ENCODE measurements around the gene STAMBPL1.
"Not testable (repeated sequence)": the region's sequence is repeated elsewhere in the genome, so short reads cannot be mapped to it uniquely, and the experiment has no call there.

The STAMBPL1 gene

GRCh38 chr10:88874281-88874680, 5.8 kb upstream of the STAMBPL1 start:
- Histone ChIP-seq H3K4me3 (ENCODE audit: insufficient read length, low read depth) (no peak overlapping the region), H3K9ac (ENCODE audit: insufficient read length, low read depth) (no peak overlapping the region), H3K27me3 (ENCODE audit: insufficient read depth, insufficient read length) (peaks cover 12% of the 10 kb centered on the region), H3K4me1 (ENCODE audit: insufficient read depth, insufficient read length) (no peaks in the 10 kb centered on the region), H3K36me3 (ENCODE audit: insufficient read depth, insufficient read length, low read length) (no peaks in the 10 kb centered on the region), H3K9me3 (ENCODE audit: insufficient read depth, low read length) (no peaks in the 10 kb centered on the region)
- DNase-seq (ENCODE audit: low read depth, low spot score), result no peak
- TF ChIP-seq ZNF274 (IDR thresholded peaks at IDR 0.05; ENCODE audit: low read depth, low read length), result no peak
- no peak for TF ChIP-seq YY1 (IDR thresholded peaks at IDR 0.05; ENCODE audit: insufficient read depth, insufficient read length)
- TF ChIP-seq SUZ12 (IDR thresholded peaks at IDR 0.05; ENCODE audit: extremely low read depth, insufficient read depth, insufficient read length), result no peak

DNA sequence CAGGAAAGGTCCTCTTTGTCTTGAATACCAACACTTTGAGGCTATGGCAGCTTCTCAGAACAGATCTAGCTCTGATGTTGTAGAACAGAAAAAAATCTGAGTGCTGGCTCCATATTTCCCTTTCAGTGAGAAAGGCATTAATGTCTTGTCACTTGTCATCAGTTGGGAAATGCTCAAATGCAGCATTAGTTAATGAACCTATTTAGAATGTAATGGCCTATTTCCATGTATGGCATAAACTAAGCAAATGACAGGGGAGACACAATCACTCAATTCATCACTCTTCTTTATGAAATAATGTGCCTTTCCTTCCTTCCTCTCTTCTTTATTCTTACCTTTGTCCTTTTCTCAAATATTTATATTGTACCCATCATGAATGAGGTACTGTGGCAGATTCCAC, 5.0 kb upstream of the STAMBPL1 start:
- no peaks in the 10 kb centered on the region for H3K9me3 ChIP-seq (ENCODE audit: insufficient read depth, low read length)
- no peaks in the 10 kb centered on the region for H3K4me1 ChIP-seq (ENCODE audit: insufficient read depth, insufficient read length)
- TF ChIP-seq SUZ12 (IDR thresholded peaks at IDR 0.05; ENCODE audit: extremely low read depth, insufficient read depth, insufficient read length) (no peak), ZNF274 (IDR thresholded peaks at IDR 0.05; ENCODE audit: low read depth, low read length) (no peak), YY1 (IDR thresholded peaks at IDR 0.05; ENCODE audit: insufficient read depth, insufficient read length) (no peak)
- H3K4me3 ChIP-seq (ENCODE audit: insufficient read length, low read depth), result no peak overlapping the region
- no peaks in the 10 kb centered on the region for H3K36me3 ChIP-seq (ENCODE audit: insufficient read depth, insufficient read length, low read length)
- H3K9ac ChIP-seq (ENCODE audit: insufficient read length, low read depth), result no peak overlapping the region
- no peak for DNase-seq (ENCODE audit: low read depth, low spot score)
- H3K27me3 ChIP-seq (ENCODE audit: insufficient read depth, insufficient read length), result peaks cover 19% of the 10 kb centered on the region

GRCh38 chr10:88877298-88877697, 2.7 kb upstream of the STAMBPL1 start:
- H3K36me3 ChIP-seq (ENCODE audit: insufficient read depth, insufficient read length, low read length), result no peaks in the 10 kb centered on the region
- no peak for TF ChIP-seq SUZ12 (IDR thresholded peaks at IDR 0.05; ENCODE audit: extremely low read depth, insufficient read depth, insufficient read length)
- no peak for TF ChIP-seq YY1 (IDR thresholded peaks at IDR 0.05; ENCODE audit: insufficient read depth, insufficient read length)
- TF ChIP-seq ZNF274 (IDR thresholded peaks at IDR 0.05; ENCODE audit: low read depth, low read length), result no peak
- H3K4me3 ChIP-seq (ENCODE audit: insufficient read length, low read depth), result no peak overlapping the region
- DNase-seq (ENCODE audit: low read depth, low spot score), result no peak
- H3K27me3 ChIP-seq (ENCODE audit: insufficient read depth, insufficient read length), result peaks cover 34% of the 10 kb centered on the region
- no peak overlapping the region for H3K9ac ChIP-seq (ENCODE audit: insufficient read length, low read depth)
- no peaks in the 10 kb centered on the region for H3K4me1 ChIP-seq (ENCODE audit: insufficient read depth, insufficient read length)
- H3K9me3 ChIP-seq (ENCODE audit: insufficient read depth, low read length), result no peaks in the 10 kb centered on the region

- TF ChIP-seq ZNF274 (IDR thresholded peaks at IDR 0.05; ENCODE audit: low read depth, low read length), result no peak
- no peak for TF ChIP-seq SUZ12 (IDR thresholded peaks at IDR 0.05; ENCODE audit: extremely low read depth, insufficient read depth, insufficient read length)
- no peak for TF ChIP-seq YY1 (IDR thresholded peaks at IDR 0.05; ENCODE audit: insufficient read depth, insufficient read length)
- Histone ChIP-seq H3K36me3 (ENCODE audit: insufficient read depth, insufficient read length, low read length) (no peaks in the 10 kb centered on the region), H3K4me3 (ENCODE audit: insufficient read length, low read depth) (peak overlapping the region; percentile 76), H3K9me3 (ENCODE audit: insufficient read depth, low read length) (no peaks in the 10 kb centered on the region), H3K27me3 (ENCODE audit: insufficient read depth, insufficient read length) (peaks cover 34% of the 10 kb centered on the region), H3K9ac (ENCODE audit: insufficient read length, low read depth) (peak overlapping the region; percentile 84), H3K4me1 (ENCODE audit: insufficient read depth, insufficient read length) (no peaks in the 10 kb centered on the region)
- DNase-seq (ENCODE audit: low read depth, low spot score), result no peak
Observed at GRCh38 chr10:88880282-88881076, 434 bp downstream of the STAMBPL1 start.

DNA sequence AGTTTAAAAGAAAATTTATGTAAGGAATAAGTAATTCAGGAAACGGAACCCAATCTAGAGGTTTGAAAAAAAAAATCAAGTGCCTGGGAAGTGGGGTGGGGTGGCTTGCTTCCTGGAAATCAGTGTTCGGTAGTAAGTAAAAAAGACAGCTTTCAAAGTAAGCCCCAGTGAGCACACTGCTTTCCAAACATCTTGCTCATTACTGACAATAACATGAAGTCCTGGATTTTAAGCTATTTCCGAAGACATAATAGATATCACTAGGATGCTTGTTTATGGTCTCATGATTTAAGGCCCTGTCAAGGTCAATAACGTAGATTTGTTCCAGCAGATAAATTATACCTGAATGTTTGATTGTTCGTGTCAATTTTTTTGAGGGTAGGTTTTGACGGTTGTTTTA, 1.3 kb downstream of the STAMBPL1 start:
- Histone ChIP-seq H3K9ac (ENCODE audit: insufficient read length, low read depth) (no peak overlapping the region), H3K4me3 (ENCODE audit: insufficient read length, low read depth) (peak overlapping the region; percentile 76), H3K9me3 (ENCODE audit: insufficient read depth, low read length) (no peaks in the 10 kb centered on the region), H3K27me3 (ENCODE audit: insufficient read depth, insufficient read length) (peaks cover 34% of the 10 kb centered on the region), H3K4me1 (ENCODE audit: insufficient read depth, insufficient read length) (no peaks in the 10 kb centered on the region), H3K36me3 (ENCODE audit: insufficient read depth, insufficient read length, low read length) (no peaks in the 10 kb centered on the region)
- DNase-seq (ENCODE audit: low read depth, low spot score), result no peak
- TF ChIP-seq YY1 (IDR thresholded peaks at IDR 0.05; ENCODE audit: insufficient read depth, insufficient read length), result no peak
- no peak for TF ChIP-seq ZNF274 (IDR thresholded peaks at IDR 0.05; ENCODE audit: low read depth, low read length)
- no peak for TF ChIP-seq SUZ12 (IDR thresholded peaks at IDR 0.05; ENCODE audit: extremely low read depth, insufficient read depth, insufficient read length)

DNA sequence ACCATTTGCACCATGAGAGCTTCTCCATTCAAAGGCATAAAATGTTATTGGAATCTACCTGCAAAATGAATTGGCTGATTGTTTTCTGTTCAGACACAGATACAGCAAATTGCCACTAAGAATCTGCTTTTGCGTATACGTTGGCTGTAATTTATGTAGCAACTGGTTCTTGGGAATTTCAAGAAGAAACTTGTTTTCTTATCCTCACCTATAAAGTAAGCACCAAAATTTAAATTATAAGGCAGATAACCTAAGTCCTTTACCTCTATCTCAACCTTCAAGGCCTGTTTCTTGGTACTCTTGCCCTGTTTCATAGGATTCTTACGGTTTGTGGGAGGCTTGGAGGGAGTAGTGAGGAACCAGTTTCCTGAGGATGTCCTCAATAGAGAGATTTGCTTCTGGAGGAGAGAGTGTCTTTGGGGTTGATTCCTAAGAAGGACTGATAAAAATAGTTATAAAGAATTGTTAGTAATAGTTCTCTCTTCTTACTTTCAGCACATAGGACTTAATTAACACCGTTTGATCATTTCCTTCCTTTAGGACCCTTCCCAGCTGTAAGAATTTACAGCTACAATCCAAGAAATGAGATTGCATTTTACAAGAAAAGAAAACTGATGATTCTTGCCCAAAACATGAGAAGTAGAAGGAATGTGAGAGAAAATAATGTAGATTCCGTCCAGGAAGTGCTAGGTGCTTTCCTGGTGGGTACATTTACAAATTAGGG, 2.0 kb downstream of the STAMBPL1 start:
- Histone ChIP-seq H3K4me1 (ENCODE audit: insufficient read depth, insufficient read length) (no peaks in the 10 kb centered on the region), H3K9ac (ENCODE audit: insufficient read length, low read depth) (no peak overlapping the region), H3K9me3 (ENCODE audit: insufficient read depth, low read length) (no peaks in the 10 kb centered on the region), H3K36me3 (ENCODE audit: insufficient read depth, insufficient read length, low read length) (no peaks in the 10 kb centered on the region), H3K4me3 (ENCODE audit: insufficient read length, low read depth) (no peak overlapping the region), H3K27me3 (ENCODE audit: insufficient read depth, insufficient read length) (peaks cover 34% of the 10 kb centered on the region)
- no peak for DNase-seq (ENCODE audit: low read depth, low spot score)
- TF ChIP-seq YY1 (IDR thresholded peaks at IDR 0.05; ENCODE audit: insufficient read depth, insufficient read length) (no peak), SUZ12 (IDR thresholded peaks at IDR 0.05; ENCODE audit: extremely low read depth, insufficient read depth, insufficient read length) (no peak), ZNF274 (IDR thresholded peaks at IDR 0.05; ENCODE audit: low read depth, low read length) (no peak)

DNA sequence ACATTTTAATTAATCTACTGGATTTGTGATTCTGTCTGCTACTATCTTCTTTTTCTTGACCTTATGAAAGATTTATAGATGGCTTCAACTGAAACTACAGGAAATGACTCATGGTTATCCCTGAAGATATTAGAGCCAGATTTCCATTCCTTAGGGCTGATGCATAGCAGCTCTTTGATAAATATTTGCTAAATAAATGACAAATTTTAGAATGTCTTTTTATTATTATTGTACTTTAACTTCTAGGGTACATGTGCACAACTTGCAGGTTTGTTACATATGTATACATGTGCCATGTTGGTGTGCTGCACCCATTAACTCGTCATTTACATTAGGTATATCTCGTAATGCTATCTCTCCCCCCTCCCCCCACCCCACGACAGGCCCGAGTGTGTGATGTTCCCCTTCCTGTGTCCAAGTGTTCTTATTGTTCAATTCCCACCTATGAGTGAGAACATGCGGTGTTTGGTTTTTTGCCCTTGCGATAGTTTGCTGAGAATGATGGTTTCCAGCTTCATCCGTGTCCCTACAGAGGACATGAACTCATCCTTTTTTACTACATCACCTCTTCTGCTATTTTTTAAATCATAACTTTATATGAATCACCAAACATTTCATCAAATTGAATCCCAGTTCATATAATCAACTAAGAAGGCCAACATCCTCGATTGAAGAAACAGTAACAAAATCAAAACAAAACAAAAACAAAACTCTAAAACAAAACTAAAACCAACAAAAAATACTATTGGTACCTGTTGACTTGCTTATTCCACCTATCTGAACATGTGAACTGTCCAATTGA, 2.8 kb downstream of the STAMBPL1 start:
- not testable (repeated sequence) for H3K9ac ChIP-seq (ENCODE audit: insufficient read length, low read depth); DNase-seq (ENCODE audit: low read depth, low spot score); H3K4me1 ChIP-seq (ENCODE audit: insufficient read depth, insufficient read length); H3K4me3 ChIP-seq (ENCODE audit: insufficient read length, low read depth); H3K36me3 ChIP-seq (ENCODE audit: insufficient read depth, insufficient read length, low read length); H3K9me3 ChIP-seq (ENCODE audit: insufficient read depth, low read length)
- H3K27me3 ChIP-seq (ENCODE audit: insufficient read depth, insufficient read length), result peaks cover 34% of the 10 kb centered on the region

All from NT2/D1 (cell line).